HEK293 (cell line): ENCODE measurements around the gene GLIS1.
A peak's percentile ranks its signal among the peaks of the same experiment; 100 is the strongest.

Experiments
- CTCF ChIA-PET: fragments of 350-600 bp; formaldehyde crosslinking; extraction: SDS; loops from one replicate; lab custom pipeline; 2021; ENCODE audit warnings: antibody characterized with exemption; lab: Yijun Ruan, JAX
- POLR2A ChIA-PET: fragments of 300-600 bp; formaldehyde crosslinking; extraction: SDS; loops from one replicate; lab custom pipeline; 2020; ENCODE audit warnings: antibody characterized with exemption, inconsistent platforms; lab: Yijun Ruan, JAX
- H3K27ac ChIP-seq: fragments of 200-500 bp; sonication (Bioruptor generic); 2 replicates; pipeline ENCODE4 v1.5.1; 2014; ENCODE audit warnings: low read depth, low read length, control low read depth, inconsistent platforms; ENCODE audit errors: extremely low read depth
- H3K36me3 ChIP-seq, 2 experiments: fragments of 200-500 bp in 1 of 2; sonication (Bioruptor generic) in 1 of 2; 1 replicate in 1 of 2; 2 replicates in 1 of 2; pipeline ENCODE4 v1.5.1; 2014 to 2017; ENCODE audit warnings: inconsistent platforms in 2 of 2, low read length in 2 of 2; ENCODE audit not compliant: control insufficient read depth in 2 of 2, insufficient read depth in 1 of 2
- H3K4me1 ChIP-seq: fragments of 200-500 bp; sonication (Bioruptor generic); 2 replicates; pipeline ENCODE4 v1.5.1; 2014; ENCODE audit warnings: mild to moderate bottlenecking, low read length, inconsistent platforms; ENCODE audit not compliant: control insufficient read depth, insufficient read depth
- H3K4me3 ChIP-seq: 2 replicates; pipeline ENCODE4 v1.5.1; 2011; ENCODE audit warnings: low read depth, mild to moderate bottlenecking, control low read depth, low read length, moderate library complexity
- H3K9me3 ChIP-seq: fragments of 200-500 bp; sonication (Bioruptor generic); 2 replicates; pipeline ENCODE4 v1.5.1; 2014; ENCODE audit warnings: low read depth, low read length, inconsistent platforms; ENCODE audit not compliant: control insufficient read depth, insufficient read depth
- HIC1 ChIP-seq: fragments of 450-650 bp; formaldehyde crosslinking; IDR thresholded peaks from 2 replicates; pipeline ENCODE4 v1.5.1; 2016; ENCODE audit warnings: missing biosample characterization, missing genetic modification characterization
- KLF10 ChIP-seq: fragments of 450-650 bp; IDR thresholded peaks from 2 replicates; pipeline ENCODE4 v1.5.1; 2018; ENCODE audit warnings: missing biosample characterization, mild to moderate bottlenecking, missing genetic modification characterization
- PRDM1 ChIP-seq: fragments of 450-650 bp; formaldehyde crosslinking; IDR thresholded peaks from 2 replicates; pipeline ENCODE4; 2016; ENCODE audit warnings: missing biosample characterization, missing genetic modification characterization
- PRDM6 ChIP-seq: fragments of 450-650 bp; formaldehyde crosslinking; IDR thresholded peaks from 2 replicates; pipeline ENCODE4 v1.5.1; 2017; ENCODE audit warnings: missing biosample characterization, missing genetic modification characterization
- SP7 ChIP-seq: fragments of 450-650 bp; formaldehyde crosslinking; IDR thresholded peaks from 2 replicates; pipeline ENCODE4 v1.5.1; 2016; ENCODE audit warnings: missing biosample characterization, missing genetic modification characterization
- TSHZ1 ChIP-seq: fragments of 450-650 bp; formaldehyde crosslinking; IDR thresholded peaks from 2 replicates; pipeline ENCODE4 v1.5.1; 2016; ENCODE audit warnings: missing biosample characterization, missing genetic modification characterization, borderline replicate concordance
- ZFP37 ChIP-seq: fragments of 450-650 bp; formaldehyde crosslinking; IDR thresholded peaks from 2 replicates; pipeline ENCODE4 v1.5.1; 2016; ENCODE audit warnings: missing biosample characterization, missing genetic modification characterization
- ZNF132 ChIP-seq: fragments of 450-650 bp; formaldehyde crosslinking; IDR thresholded peaks from 2 replicates; pipeline ENCODE4 v1.5.1; 2017; ENCODE audit warnings: missing biosample characterization, missing genetic modification characterization, borderline replicate concordance
- ZNF223 ChIP-seq: fragments of 450-650 bp; formaldehyde crosslinking; IDR thresholded peaks from 2 replicates; pipeline ENCODE4 v1.5.1; 2016; ENCODE audit warnings: missing biosample characterization, missing genetic modification characterization
- ZNF391 ChIP-seq: fragments of 450-650 bp; formaldehyde crosslinking; IDR thresholded peaks from 2 replicates; pipeline ENCODE4 v1.5.1; 2016; ENCODE audit warnings: low read depth, missing biosample characterization, missing genetic modification characterization, borderline replicate concordance
- ZNF416 ChIP-seq: fragments of 450-650 bp; formaldehyde crosslinking; IDR thresholded peaks from 2 replicates; pipeline ENCODE4 v1.5.1; 2016; ENCODE audit warnings: missing biosample characterization, missing genetic modification characterization
- ZNF423 ChIP-seq: fragments of 450-650 bp; formaldehyde crosslinking; IDR thresholded peaks from 2 replicates; pipeline ENCODE4 v1.5.1; 2016; ENCODE audit warnings: missing biosample characterization, missing genetic modification characterization
- ZNF473 ChIP-seq: fragments of 450-650 bp; formaldehyde crosslinking; IDR thresholded peaks from 2 replicates; pipeline ENCODE4 v1.5.1; 2017; ENCODE audit warnings: missing biosample characterization, missing genetic modification characterization
- ZNF488 ChIP-seq: fragments of 450-650 bp; formaldehyde crosslinking; IDR thresholded peaks from 2 replicates; pipeline ENCODE4 v1.5.1; 2016; ENCODE audit warnings: missing biosample characterization, missing genetic modification characterization
- ZNF596 ChIP-seq: fragments of 450-650 bp; IDR thresholded peaks from 2 replicates; pipeline ENCODE4 v1.5.0; 2018; ENCODE audit warnings: missing biosample characterization, mild to moderate bottlenecking, missing genetic modification characterization, moderate library complexity
- ZNF626 ChIP-seq: fragments of 450-650 bp; sonication (Bioruptor Pico); formaldehyde crosslinking; IDR thresholded peaks from 2 replicates; pipeline ENCODE4 v1.5.1; 2018; ENCODE audit warnings: missing biosample characterization, missing genetic modification characterization, inconsistent platforms
- ZNF670 ChIP-seq: fragments of 450-650 bp; formaldehyde crosslinking; IDR thresholded peaks from 2 replicates; pipeline ENCODE4 v1.5.1; 2016; ENCODE audit warnings: missing biosample characterization, missing genetic modification characterization, low read depth
- ZNF701 ChIP-seq: fragments of 450-650 bp; formaldehyde crosslinking; IDR thresholded peaks from 2 replicates; pipeline ENCODE4 v1.5.1; 2016; ENCODE audit warnings: missing biosample characterization, missing genetic modification characterization

GLIS1 gene

GRCh38 chr1:53511323-53511932 is 227.5 kb downstream of the GLIS1 start:
- Histone ChIP-seq H3K4me1 (peaks cover 13% of the 10 kb centered on the region), H3K9me3 (no peaks in the 10 kb centered on the region), H3K4me3 (no peak overlapping the region), H3K27ac (peak overlapping the region; percentile 84), H3K36me3 (no peaks in the 10 kb centered on the region)
- CTCF ChIA-PET, result interaction anchor here (0.6 to 1.0 kb wide), 2 partner anchors 9 to 25 kb away, joined by 3 to 4 read pairs; no protein-coding TSS in a partner anchor
- POLR2A ChIA-PET, result no interaction called here
- TF ChIP-seq ZNF423 (tag by site-specific recombination) (peak; percentile 15; the same call in 1 of the 2 replicates), ZNF626 (tag by site-specific recombination) (no peak), HIC1 (tag by site-specific recombination) (no peak)

- TF ChIP-seq ZNF223 (tag by site-specific recombination), result no peak
- POLR2A ChIA-PET, result no interaction called here
- Histone ChIP-seq H3K4me3 (no peak overlapping the region), H3K9me3 (no peaks in the 10 kb centered on the region), H3K4me1 (peaks cover 13% of the 10 kb centered on the region), H3K27ac (no peak overlapping the region), H3K36me3 (no peaks in the 10 kb centered on the region)
- CTCF ChIA-PET, result interaction anchor here (1.0 kb wide), 1 partner anchor 10 kb away, joined by 3 read pairs; no protein-coding TSS in a partner anchor
Observed at GRCh38 chr1:53510215-53510614, 228.7 kb downstream of the GLIS1 start.

- Histone ChIP-seq H3K4me3 (no peak overlapping the region), H3K9me3 (no peaks in the 10 kb centered on the region), H3K36me3 (no peaks in the 10 kb centered on the region), H3K4me1 (peaks cover 13% of the 10 kb centered on the region), H3K27ac (no peak overlapping the region)
- CTCF ChIA-PET, result no interaction called here
- POLR2A ChIA-PET, result no interaction called here
- TF ChIP-seq ZNF701 (tag by site-specific recombination) (no peak), PRDM1 (tag by site-specific recombination) (no peak), KLF10 (tag by site-specific recombination) (no peak), ZNF670 (tag by site-specific recombination) (no peak), TSHZ1 (tag by site-specific recombination) (no peak), ZNF596 (tag by site-specific recombination) (no peak), ZNF488 (tag by site-specific recombination) (no peak), SP7 (tag by site-specific recombination) (no peak), ZFP37 (tag by site-specific recombination) (no peak), ZNF132 (tag by site-specific recombination) (no peak), PRDM6 (tag by site-specific recombination) (no peak), ZNF416 (no peak), ZNF391 (tag by site-specific recombination) (no peak), ZNF473 (no peak)
Observed at GRCh38 chr1:53509775-53510174, 229.2 kb downstream of the GLIS1 start.
